ENCODE measurements around the gene DPYSL5. TPM values are rescaled to one million over a fixed set of nuclear protein-coding genes. Genes with fewer than 3 reads are reported as not detected.

Gene DPYSL5
- total and polyA plus RNA-seq, 10 of the 15 experiments (the other 5 are each of a cell fraction or from before 2014, with no cell fraction given): not detected

DNA sequence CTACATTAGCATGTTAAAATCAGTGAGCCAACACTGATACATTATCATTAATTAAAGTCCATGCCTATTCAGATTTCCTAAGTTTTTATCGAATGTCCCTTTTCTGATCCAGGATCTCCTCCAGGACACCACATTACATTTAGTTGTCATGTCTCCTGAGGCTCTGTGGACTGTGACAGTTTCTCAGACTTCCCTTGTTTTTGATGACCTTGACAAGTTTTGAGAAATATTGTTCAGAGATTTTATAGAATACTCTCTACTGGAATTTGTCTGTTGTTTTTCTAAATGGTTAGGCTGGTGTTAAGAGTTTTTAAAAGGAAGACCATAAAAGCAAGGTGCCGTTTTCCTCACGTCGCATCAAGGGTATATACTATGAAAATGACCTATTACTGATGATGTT is 106.2 kb downstream of the DPYSL5 start:
- 76% methylated on average over 4 of the region's 4 CpGs for WGBS (ENCODE audit: insufficient coverage, insufficient replicate concordance, low lambda C conversion rate, missing lambda C conversion rate)
- no peak for FAIRE-seq
- no peak overlapping the region for H3K9ac ChIP-seq (ENCODE audit: control insufficient read depth, insufficient read depth, low read length)
- no peaks in the 10 kb centered on the region for H3K79me2 ChIP-seq (ENCODE audit: control insufficient read depth, insufficient read depth, low read length)
- no peak overlapping the region for H2AFZ ChIP-seq (ENCODE audit: control insufficient read depth, low read depth, low read length)
- H3K4me2 ChIP-seq (ENCODE audit: control insufficient read depth, insufficient read depth): no peak overlapping the region
- in situ Hi-C loops (cut with MboI) (no loop called here), intact Hi-C loops (cut with micrococcal nuclease; ENCODE audit: unreplicated experiment) (no loop called here)
- DNase-seq (ENCODE audit: low read depth, low spot score): no peak
- ChIA-PET RAD21 (ENCODE audit: unreplicated experiment) (no interaction called here), POLR2A (no interaction called here), CTCF (interaction anchor here (2.1 to 2.2 kb wide), 2 partner anchors 9 to 349 kb away, joined by 8 to 13 read pairs; no protein-coding TSS in a partner anchor), SMC1A (ENCODE audit: uncharacterized antibody, unreplicated experiment) (interaction anchor here (0.6 to 1.3 kb wide), 3 partner anchors 8 to 970 kb away, joined by 3 to 4 read pairs (median 3); no protein-coding TSS in a partner anchor)
- no TSS peak for BruUV-seq (replicated peaks)
- H3K27me3 ChIP-seq (replicated peaks in 1 of 2; ENCODE audit: control insufficient read depth in 2 of 2, insufficient read depth in 2 of 2, low read length in 1 of 2): peaks cover 2 to 4% of the 10 kb centered on the region in 2 experiments; a peak in 2 of 4 replicates
- H3K27ac ChIP-seq (ENCODE audit: control insufficient read depth, insufficient read depth): no peak overlapping the region
- H4K20me1 ChIP-seq (ENCODE audit: control insufficient read depth, insufficient read depth): no peaks in the 10 kb centered on the region
- no peaks in the 10 kb centered on the region for H3K4me1 ChIP-seq (ENCODE audit: control insufficient read depth, insufficient read depth, low read length)
- TF ChIP-seq, protein P1, sequence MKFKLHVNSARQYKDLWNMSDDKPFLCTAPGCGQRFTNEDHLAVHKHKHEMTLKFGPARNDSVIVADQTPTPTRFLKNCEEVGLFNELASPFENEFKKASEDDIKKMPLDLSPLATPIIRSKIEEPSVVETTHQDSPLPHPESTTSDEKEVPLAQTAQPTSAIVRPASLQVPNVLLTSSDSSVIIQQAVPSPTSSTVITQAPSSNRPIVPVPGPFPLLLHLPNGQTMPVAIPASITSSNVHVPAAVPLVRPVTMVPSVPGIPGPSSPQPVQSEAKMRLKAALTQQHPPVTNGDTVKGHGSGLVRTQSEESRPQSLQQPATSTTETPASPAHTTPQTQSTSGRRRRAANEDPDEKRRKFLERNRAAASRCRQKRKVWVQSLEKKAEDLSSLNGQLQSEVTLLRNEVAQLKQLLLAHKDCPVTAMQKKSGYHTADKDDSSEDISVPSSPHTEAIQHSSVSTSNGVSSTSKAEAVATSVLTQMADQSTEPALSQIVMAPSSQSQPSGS (IDR thresholded peaks at IDR 0.05; ENCODE audit: low read length): no peak
- TF ChIP-seq, protein P2, sequence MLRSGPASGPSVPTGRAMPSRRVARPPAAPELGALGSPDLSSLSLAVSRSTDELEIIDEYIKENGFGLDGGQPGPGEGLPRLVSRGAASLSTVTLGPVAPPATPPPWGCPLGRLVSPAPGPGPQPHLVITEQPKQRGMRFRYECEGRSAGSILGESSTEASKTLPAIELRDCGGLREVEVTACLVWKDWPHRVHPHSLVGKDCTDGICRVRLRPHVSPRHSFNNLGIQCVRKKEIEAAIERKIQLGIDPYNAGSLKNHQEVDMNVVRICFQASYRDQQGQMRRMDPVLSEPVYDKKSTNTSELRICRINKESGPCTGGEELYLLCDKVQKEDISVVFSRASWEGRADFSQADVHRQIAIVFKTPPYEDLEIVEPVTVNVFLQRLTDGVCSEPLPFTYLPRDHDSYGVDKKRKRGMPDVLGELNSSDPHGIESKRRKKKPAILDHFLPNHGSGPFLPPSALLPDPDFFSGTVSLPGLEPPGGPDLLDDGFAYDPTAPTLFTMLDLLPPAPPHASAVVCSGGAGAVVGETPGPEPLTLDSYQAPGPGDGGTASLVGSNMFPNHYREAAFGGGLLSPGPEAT (IDR thresholded peaks at IDR 0.05; ENCODE audit: low read depth): no peak
- no peak for TF ChIP-seq BRCA1 (IDR thresholded peaks at IDR 0.05; ENCODE audit: low read depth, low read length)
- TF ChIP-seq, protein P3, sequence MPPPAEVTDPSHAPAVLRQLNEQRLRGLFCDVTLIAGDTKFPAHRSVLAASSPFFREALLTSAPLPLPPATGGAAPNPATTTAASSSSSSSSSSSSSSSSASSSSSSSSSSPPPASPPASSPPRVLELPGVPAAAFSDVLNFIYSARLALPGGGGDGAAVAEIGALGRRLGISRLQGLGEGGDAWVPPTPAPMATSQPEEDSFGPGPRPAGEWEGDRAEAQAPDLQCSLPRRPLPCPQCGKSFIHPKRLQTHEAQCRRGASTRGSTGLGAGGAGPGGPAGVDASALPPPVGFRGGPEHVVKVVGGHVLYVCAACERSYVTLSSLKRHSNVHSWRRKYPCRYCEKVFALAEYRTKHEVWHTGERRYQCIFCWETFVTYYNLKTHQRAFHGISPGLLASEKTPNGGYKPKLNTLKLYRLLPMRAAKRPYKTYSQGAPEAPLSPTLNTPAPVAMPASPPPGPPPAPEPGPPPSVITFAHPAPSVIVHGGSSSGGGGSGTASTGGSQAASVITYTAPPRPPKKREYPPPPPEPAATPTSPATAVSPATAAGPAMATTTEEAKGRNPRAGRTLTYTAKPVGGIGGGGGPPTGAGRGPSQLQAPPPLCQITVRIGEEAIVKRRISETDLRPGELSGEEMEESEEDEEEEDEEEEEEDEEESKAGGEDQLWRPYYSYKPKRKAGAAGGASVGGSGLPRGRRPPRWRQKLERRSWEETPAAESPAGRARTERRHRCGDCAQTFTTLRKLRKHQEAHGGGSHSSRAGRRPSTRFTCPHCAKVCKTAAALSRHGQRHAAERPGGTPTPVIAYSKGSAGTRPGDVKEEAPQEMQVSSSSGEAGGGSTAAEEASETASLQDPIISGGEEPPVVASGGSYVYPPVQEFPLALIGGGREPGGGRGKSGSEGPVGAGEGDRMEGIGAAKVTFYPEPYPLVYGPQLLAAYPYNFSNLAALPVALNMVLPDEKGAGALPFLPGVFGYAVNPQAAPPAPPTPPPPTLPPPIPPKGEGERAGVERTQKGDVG (CRISPR knock-in tag; IDR thresholded peaks at IDR 0.05): no peak
- TF ChIP-seq SUZ12 (IDR thresholded peaks at IDR 0.05; ENCODE audit: unreplicated experiment): no peak
- TF ChIP-seq CREM (IDR thresholded peaks at IDR 0.05; ENCODE audit: low read depth): no peak
- TF ChIP-seq EZH2 (IDR thresholded peaks at IDR 0.05; ENCODE audit: borderline replicate concordance, control insufficient read depth, low read depth, low read length): no peak
- TF ChIP-seq CBX3 (IDR thresholded peaks at IDR 0.05; ENCODE audit: borderline replicate concordance, low read depth): no peak
- TF ChIP-seq BCL11A (IDR thresholded peaks at IDR 0.05; ENCODE audit: low read depth, low read length): no peak
- TF ChIP-seq SP1 (IDR thresholded peaks at IDR 0.05; ENCODE audit: low read depth, low read length): no peak
- TF ChIP-seq NRF1 (conservative IDR thresholded peaks at IDR 0.05; ENCODE audit: low read depth, low read length): no peak
- no peak for TF ChIP-seq ZNF384 (IDR thresholded peaks at IDR 0.05; ENCODE audit: borderline replicate concordance, low read depth, low read length)
- no peak for TF ChIP-seq BMI1 (IDR thresholded peaks at IDR 0.05; ENCODE audit: borderline replicate concordance)
- TF ChIP-seq FOXM1 (IDR thresholded peaks at IDR 0.05; ENCODE audit: low read depth, low read length): no peak
- no peak for TF ChIP-seq CREB1 (IDR thresholded peaks at IDR 0.05; ENCODE audit: low read depth)
- TF ChIP-seq POLR2AphosphoS2 (IDR thresholded peaks at IDR 0.05; ENCODE audit: low read depth, low read length): no peak
- no peak for TF ChIP-seq NBN (IDR thresholded peaks at IDR 0.05)
- TF ChIP-seq TCF3 (IDR thresholded peaks at IDR 0.05; ENCODE audit: borderline replicate concordance, insufficient read depth, low read depth, low read length): no peak
- TF ChIP-seq WRNIP1 (IDR thresholded peaks at IDR 0.05; ENCODE audit: borderline replicate concordance, low read depth, low read length): no peak
- TF ChIP-seq RELA (IDR thresholded peaks at IDR 0.05; ENCODE audit: borderline replicate concordance, partially characterized antibody): no peak
- no peak overlapping the region for H3K4me3 ChIP-seq
- ATAC-seq: no peak
- H3K9me3 ChIP-seq (replicated peaks; ENCODE audit: control insufficient read depth, insufficient read depth, low read length): no peaks in the 10 kb centered on the region
- no peaks in the 10 kb centered on the region for H3K36me3 ChIP-seq (ENCODE audit: control insufficient read depth in 2 of 2, insufficient read depth in 2 of 2, low read length in 1 of 2)

All from GM12878 (cell line).